Measurements from ENCODE around the gene CACNB3. TPM values are rescaled to one million over a fixed set of nuclear protein-coding genes. Genes with fewer than 3 reads are reported as not detected.

Gene CACNB3
- total and polyA plus RNA-seq, 2 of the 13 experiments (the other 11 are each of a cell fraction or from before 2014, with no cell fraction given): 0.29 to 0.54 TPM

GRCh38 chr12:48816143-48816854 is 2.0 kb upstream of the CACNB3 start:
- intact Hi-C loops (cut with micrococcal nuclease; ENCODE audit: unreplicated experiment): no loop called here

GRCh38 chr12:48818831-48819590 is 715 bp downstream of the CACNB3 start:
- peak; percentile 41; the same call in 1 of the 2 replicates for TF ChIP-seq CTCF (CRISPR knock-in tag; IDR thresholded peaks at IDR 0.05)
- no peak for TF ChIP-seq TFE3 (CRISPR knock-in tag; IDR thresholded peaks at IDR 0.05)
- intact Hi-C loops (cut with micrococcal nuclease; ENCODE audit: unreplicated experiment) (no loop called here), in situ Hi-C loops (cut with HindIII; ENCODE audit: extremely low pct_ligation_motif_present, low pct_unique_long_range_greater_than_20kb) (no loop called here)
- peak overlapping the region; percentile 71 for H3K4me2 ChIP-seq (ENCODE audit: low read depth, low read length)
- H3K4me1 ChIP-seq (ENCODE audit: insufficient read depth, low read length): peaks cover 24% of the 10 kb centered on the region
- peaks cover 12 to 78% of the 10 kb centered on the region in 2 experiments; a peak in 4 of 5 replicates for H3K27me3 ChIP-seq (ENCODE audit: control insufficient read depth in 1 of 2, insufficient read depth in 2 of 2, low read length in 2 of 2)
- H3K36me3 ChIP-seq (replicated peaks in 1 of 2; ENCODE audit: control insufficient read depth in 1 of 2, insufficient read depth in 2 of 2, low read length in 2 of 2): no peaks in the 10 kb centered on the region
- H4K20me1 ChIP-seq (ENCODE audit: insufficient read depth, low read length): peaks cover 3% of the 10 kb centered on the region; the same call in 1 of the 2 replicates
- DNase-seq (ENCODE audit: low spot score) (no peak), ATAC-seq (no peak), FAIRE-seq (no peak)
- H3K9me3 ChIP-seq (ENCODE audit: low read length): no peaks in the 10 kb centered on the region
- CTCF ChIA-PET (ENCODE audit: low intra/inter-chr PET ratio, low total read pairs): no interaction called here
- H3K79me2 ChIP-seq (ENCODE audit: insufficient read depth, low read length): no peaks in the 10 kb centered on the region
- H3K9ac ChIP-seq (ENCODE audit: insufficient read depth, low read depth, low read length): no peak overlapping the region
- peak overlapping the region; percentile 33 to 73 (median 59); a peak in 3 of 6 replicates for H3K4me3 ChIP-seq (replicated peaks in 1 of 3; ENCODE audit: insufficient read depth in 1 of 3, low read depth in 2 of 3, low read length in 3 of 3)
- no TSS peak for BruUV-seq (replicated peaks)
- WGBS (ENCODE audit: low lambda C conversion rate): 18% methylated on average over 14 of the region's 37 CpGs
- H3K27ac ChIP-seq (ENCODE audit: extremely low read length, insufficient read depth, low read length): no peak overlapping the region
- H2AFZ ChIP-seq (ENCODE audit: low read length): no peak overlapping the region
- POLR2A ChIA-PET: no interaction called here

More at GRCh38 chr12:48816143-48816854, 2.0 kb upstream of the CACNB3 start:
- BruUV-seq (replicated peaks): no TSS peak
- TF ChIP-seq HNRNPL (IDR thresholded peaks at IDR 0.05; ENCODE audit: low read depth, low read length): no peak
- TF ChIP-seq RORA (CRISPR knock-in tag; IDR thresholded peaks at IDR 0.05): no peak
- TF ChIP-seq RFX1 (IDR thresholded peaks at IDR 0.05): peak; percentile 8; the same call in 1 of the 2 replicates
- TF ChIP-seq NCOA1 (CRISPR knock-in tag; IDR thresholded peaks at IDR 0.05): no peak
- TF ChIP-seq NCOR1 (IDR thresholded peaks at IDR 0.05; ENCODE audit: borderline replicate concordance, low read length): no peak
- no peaks in the 10 kb centered on the region for H3K36me3 ChIP-seq (replicated peaks in 1 of 2; ENCODE audit: control insufficient read depth in 1 of 2, insufficient read depth in 2 of 2, low read length in 2 of 2)
- H3K9me3 ChIP-seq (ENCODE audit: low read length): no peaks in the 10 kb centered on the region
- ChIA-PET CTCF (ENCODE audit: low intra/inter-chr PET ratio, low total read pairs) (no interaction called here), POLR2A (interaction anchor here (1.8 kb wide), 1 partner anchor 36 kb away, joined by 7 read pairs; the partner anchor contains the start of gene DDX23)
- H3K9ac ChIP-seq (ENCODE audit: insufficient read depth, low read depth, low read length): no peak overlapping the region
- H3K79me2 ChIP-seq (ENCODE audit: insufficient read depth, low read length): no peaks in the 10 kb centered on the region
- H3K4me1 ChIP-seq (ENCODE audit: insufficient read depth, low read length): peaks cover 43% of the 10 kb centered on the region
- H3K27ac ChIP-seq (ENCODE audit: extremely low read length, insufficient read depth, low read length): no peak overlapping the region
- in situ Hi-C loops (cut with HindIII; ENCODE audit: extremely low pct_ligation_motif_present, low pct_unique_long_range_greater_than_20kb): no loop called here
- 0 out of 6 replicates have a peak overlapping the region, but pooled peaks of 1 of the 3 experiments have one; percentile 76 for H3K4me3 ChIP-seq (replicated peaks in 1 of 3; ENCODE audit: insufficient read depth in 1 of 3, low read depth in 2 of 3, low read length in 3 of 3)
- no peak for ATAC-seq
- peaks cover 9 to 68% of the 10 kb centered on the region in 2 experiments for H3K27me3 ChIP-seq (ENCODE audit: control insufficient read depth in 1 of 2, insufficient read depth in 2 of 2, low read length in 2 of 2)
- peak overlapping the region; percentile 94; the same call in 1 of the 2 replicates for H3K4me2 ChIP-seq (ENCODE audit: low read depth, low read length)
- DNase-seq (ENCODE audit: low spot score): no peak
- WGBS (ENCODE audit: low lambda C conversion rate): 52% methylated on average over 3 of the region's 3 CpGs
- FAIRE-seq: no peak
- 0 out of 2 replicates have a peak, but pooled peaks cover 3% of the 10 kb centered on the region for H4K20me1 ChIP-seq (ENCODE audit: insufficient read depth, low read length)
- no peak overlapping the region for H2AFZ ChIP-seq (ENCODE audit: low read length)
